DND-41 (cell line): ENCODE results near the gene FKBP14.

Source experiments
- ATAC-seq: fragments of 200-7000 bp; cut with Tn5 transposase; 3 replicates; pipeline ENCODE4 v1.9.1; 2021; ENCODE audit warnings: low read depth; ENCODE audit not compliant: insufficient read depth
- DNase-seq: peaks from one replicate; pipeline ENCODE4 v3.0.0-alpha.2; 2020
- H2AFZ ChIP-seq: 2 replicates; pipeline ENCODE4 v1.6.0; 2012; ENCODE audit warnings: low read depth, low read length
- H3K27ac ChIP-seq: 2 replicates; pipeline ENCODE4 v1.5.1; 2012; ENCODE audit warnings: low read length, inconsistent platforms
- H3K27me3 ChIP-seq: fragments of 200-600 bp; sonication (generic); 2 replicates; pipeline ENCODE4 v1.6.0; 2012; ENCODE audit warnings: low read length, mild to moderate bottlenecking, inconsistent platforms; ENCODE audit not compliant: insufficient read depth, poor library complexity
- H3K36me3 ChIP-seq: 2 replicates; pipeline ENCODE4 v1.5.1; 2012; ENCODE audit warnings: low read length, inconsistent platforms; ENCODE audit not compliant: insufficient read depth
- H3K4me1 ChIP-seq: 2 replicates; pipeline ENCODE4 v1.5.1; 2012; ENCODE audit warnings: mild to moderate bottlenecking, low read length; ENCODE audit not compliant: insufficient read depth
- H3K4me2 ChIP-seq: 2 replicates; pipeline ENCODE4 v1.6.0; 2012; ENCODE audit warnings: mild to moderate bottlenecking, moderate library complexity, low read length, inconsistent platforms; ENCODE audit not compliant: insufficient read depth
- H3K4me3 ChIP-seq, 2 experiments: fragments of 200-600 bp in 1 of 2; shearing (Covaris generic) in 1 of 2; 2 replicates each; pipeline ENCODE4 v1.5.1; 2012 to 2016; ENCODE audit warnings: inconsistent platforms in 2 of 2, low read length in 2 of 2, mild to moderate bottlenecking in 2 of 2, low read depth in 1 of 2, moderate library complexity in 1 of 2
- H3K79me2 ChIP-seq: 2 replicates; pipeline ENCODE4 v1.6.0; 2012; ENCODE audit warnings: low read length, inconsistent platforms; ENCODE audit not compliant: insufficient read depth
- H3K9ac ChIP-seq: 2 replicates; pipeline ENCODE4 v1.6.0; 2012; ENCODE audit warnings: low read depth, mild to moderate bottlenecking, inconsistent platforms, low read length, moderate library complexity
- H3K9me3 ChIP-seq: 2 replicates; pipeline ENCODE4 v1.5.1; 2012; ENCODE audit warnings: low read length, moderate library complexity, mild to moderate bottlenecking, inconsistent platforms; ENCODE audit not compliant: insufficient read depth, severe bottlenecking
- H4K20me1 ChIP-seq: 2 replicates; pipeline ENCODE4 v1.6.0; 2012; ENCODE audit warnings: low read length; ENCODE audit not compliant: insufficient read depth
- EZH2 ChIP-seq: IDR thresholded peaks from 3 replicates; pipeline ENCODE4 v1.6.1; 2012; ENCODE audit warnings: borderline replicate concordance, low read depth, mild to moderate bottlenecking, moderate library complexity, low read length, inconsistent platforms; ENCODE audit not compliant: severe bottlenecking
- TF ChIP-seq, protein P1 (sequence below): IDR thresholded peaks from 2 replicates; pipeline ENCODE4 v1.5.1; 2012; ENCODE audit warnings: borderline replicate concordance, low read length, moderate library complexity, mild to moderate bottlenecking; ENCODE audit not compliant: poor library complexity, severe bottlenecking; ENCODE audit errors: extremely low read depth

Gene FKBP14

DNA sequence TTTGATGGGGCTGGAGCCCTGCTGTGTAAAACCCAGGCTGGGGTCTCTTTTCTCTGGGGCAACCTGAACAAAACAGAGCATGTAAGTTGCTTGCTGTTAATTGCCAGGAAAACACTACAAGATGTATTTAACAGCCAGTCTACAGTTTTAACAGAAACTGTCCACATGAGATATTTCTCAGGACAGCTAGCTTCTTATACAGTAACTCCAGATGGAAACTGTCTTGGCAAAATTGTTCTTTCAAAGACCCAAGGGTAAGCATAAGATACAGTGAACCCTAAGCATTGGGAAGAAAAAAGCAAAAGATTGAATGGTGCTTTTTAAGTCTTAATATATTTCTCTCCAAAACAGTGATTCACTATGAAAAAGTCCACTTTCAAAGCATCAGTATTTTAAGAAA is 8.1 kb downstream of the FKBP14 start:
- Histone ChIP-seq H3K27me3 (no peaks in the 10 kb centered on the region), H2AFZ (no peak overlapping the region), H3K27ac (no peak overlapping the region), H3K79me2 (peaks cover 3% of the 10 kb centered on the region; the same call in 1 of the 2 replicates), H3K4me2 (no peak overlapping the region), H3K4me1 (peaks cover 5% of the 10 kb centered on the region; the same call in 1 of the 2 replicates), H3K9ac (no peak overlapping the region), H3K4me3 (no peak overlapping the region), H3K9me3 (no peaks in the 10 kb centered on the region), H3K36me3 (peaks cover 19% of the 10 kb centered on the region; the same call in 1 of the 2 replicates), H4K20me1 (no peaks in the 10 kb centered on the region)
- no peak for DNase-seq
- no peak for TF ChIP-seq EZH2
- TF ChIP-seq, protein P1, sequence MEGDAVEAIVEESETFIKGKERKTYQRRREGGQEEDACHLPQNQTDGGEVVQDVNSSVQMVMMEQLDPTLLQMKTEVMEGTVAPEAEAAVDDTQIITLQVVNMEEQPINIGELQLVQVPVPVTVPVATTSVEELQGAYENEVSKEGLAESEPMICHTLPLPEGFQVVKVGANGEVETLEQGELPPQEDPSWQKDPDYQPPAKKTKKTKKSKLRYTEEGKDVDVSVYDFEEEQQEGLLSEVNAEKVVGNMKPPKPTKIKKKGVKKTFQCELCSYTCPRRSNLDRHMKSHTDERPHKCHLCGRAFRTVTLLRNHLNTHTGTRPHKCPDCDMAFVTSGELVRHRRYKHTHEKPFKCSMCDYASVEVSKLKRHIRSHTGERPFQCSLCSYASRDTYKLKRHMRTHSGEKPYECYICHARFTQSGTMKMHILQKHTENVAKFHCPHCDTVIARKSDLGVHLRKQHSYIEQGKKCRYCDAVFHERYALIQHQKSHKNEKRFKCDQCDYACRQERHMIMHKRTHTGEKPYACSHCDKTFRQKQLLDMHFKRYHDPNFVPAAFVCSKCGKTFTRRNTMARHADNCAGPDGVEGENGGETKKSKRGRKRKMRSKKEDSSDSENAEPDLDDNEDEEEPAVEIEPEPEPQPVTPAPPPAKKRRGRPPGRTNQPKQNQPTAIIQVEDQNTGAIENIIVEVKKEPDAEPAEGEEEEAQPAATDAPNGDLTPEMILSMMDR: no peak
- ATAC-seq: no peak

DNA sequence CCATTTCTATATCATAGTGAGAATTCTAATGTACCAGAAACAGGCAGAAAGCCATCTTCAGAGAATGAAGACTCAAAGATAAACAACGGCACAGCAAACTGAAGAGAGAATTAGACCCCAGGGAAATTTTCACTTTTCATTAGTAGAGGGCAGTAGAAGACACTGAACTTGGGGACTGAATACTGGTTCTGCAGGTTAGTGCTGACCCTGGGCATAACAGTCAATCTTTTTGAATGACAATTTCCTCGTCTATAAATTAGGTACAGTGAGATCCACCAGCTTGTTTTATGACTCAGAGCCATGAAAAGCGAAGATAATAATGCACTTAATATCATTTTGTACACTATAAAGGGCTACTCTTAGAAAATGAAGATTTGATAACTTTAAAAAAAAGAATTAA is 13.7 kb downstream of the FKBP14 start:
- TF ChIP-seq, protein P1: no peak
- no peak for TF ChIP-seq EZH2
- Histone ChIP-seq H3K27ac (no peak overlapping the region), H3K4me1 (no peaks in the 10 kb centered on the region), H3K9me3 (no peaks in the 10 kb centered on the region), H3K9ac (no peak overlapping the region), H2AFZ (no peak overlapping the region), H3K79me2 (no peaks in the 10 kb centered on the region), H4K20me1 (no peaks in the 10 kb centered on the region), H3K27me3 (no peaks in the 10 kb centered on the region), H3K36me3 (peaks cover 14% of the 10 kb centered on the region; the same call in 1 of the 2 replicates), H3K4me2 (no peak overlapping the region), H3K4me3 (no peak overlapping the region)
- DNase-seq (no peak), ATAC-seq (no peak)

DNA sequence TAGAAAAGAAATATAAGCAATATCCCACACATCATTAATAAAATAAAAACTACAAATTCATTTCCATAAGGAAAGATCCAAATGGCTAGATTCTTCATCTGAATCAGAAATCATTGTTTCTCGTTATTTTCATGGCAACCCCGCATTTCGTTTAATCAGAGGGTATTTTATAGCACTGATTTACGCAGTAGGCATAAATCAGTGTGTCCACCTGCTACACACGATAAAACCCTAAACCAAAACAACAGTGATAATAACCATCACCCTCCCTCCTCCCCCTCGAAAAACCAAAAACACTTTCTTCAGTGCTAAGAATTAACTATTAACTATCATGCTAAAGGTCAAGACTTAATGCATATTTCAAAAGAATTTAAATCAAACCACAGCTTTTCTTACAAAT is 16.5 kb downstream of the FKBP14 start:
- Histone ChIP-seq H3K4me3 (no peak overlapping the region), H3K4me1 (no peaks in the 10 kb centered on the region), H3K4me2 (no peak overlapping the region), H3K36me3 (peaks cover 11% of the 10 kb centered on the region; the same call in 1 of the 2 replicates), H4K20me1 (no peaks in the 10 kb centered on the region), H3K9ac (no peak overlapping the region), H3K27me3 (no peaks in the 10 kb centered on the region), H3K9me3 (no peaks in the 10 kb centered on the region), H3K79me2 (no peaks in the 10 kb centered on the region), H3K27ac (no peak overlapping the region), H2AFZ (no peak overlapping the region)
- DNase-seq (no peak), ATAC-seq (no peak)
- TF ChIP-seq, protein P1: no peak
- no peak for TF ChIP-seq EZH2

DNA sequence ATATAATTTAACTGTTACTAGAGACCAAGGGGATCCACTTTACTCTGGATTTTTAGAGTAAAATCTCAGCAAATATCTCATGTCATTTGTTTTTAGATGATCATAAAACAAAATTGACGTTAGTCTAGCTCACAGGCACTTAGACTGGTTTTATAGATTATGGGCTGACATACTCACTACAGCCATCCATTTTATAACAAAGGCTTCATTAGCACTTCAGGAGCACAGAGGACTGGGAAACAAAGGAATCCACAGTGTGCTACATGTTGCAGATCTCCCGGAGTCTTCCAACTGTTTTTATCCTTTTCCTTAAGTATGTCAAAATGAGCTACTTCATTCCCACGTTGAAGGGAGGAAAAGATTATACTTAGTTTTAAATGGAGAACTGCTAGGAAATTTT is 21.0 kb downstream of the FKBP14 start:
- TF ChIP-seq, protein P1: no peak
- TF ChIP-seq EZH2: no peak
- no peaks in the 10 kb centered on the region for H4K20me1 ChIP-seq
- no peak for ATAC-seq
- no peak overlapping the region for H3K4me3 ChIP-seq
- H3K27me3 ChIP-seq: no peaks in the 10 kb centered on the region
- no peak overlapping the region for H2AFZ ChIP-seq
- H3K9me3 ChIP-seq: no peaks in the 10 kb centered on the region
- no peaks in the 10 kb centered on the region for H3K4me1 ChIP-seq
- no peak for DNase-seq
- H3K4me2 ChIP-seq: no peak overlapping the region
- H3K9ac ChIP-seq: no peak overlapping the region
- no peak overlapping the region for H3K27ac ChIP-seq
- H3K79me2 ChIP-seq: no peaks in the 10 kb centered on the region
- no peaks in the 10 kb centered on the region for H3K36me3 ChIP-seq
